Measurements from ENCODE around the gene VPS37D.
"Not testable (repeated sequence)": the region's sequence is repeated elsewhere in the genome, so short reads cannot be mapped to it uniquely, and the experiment has no call there.

Gene VPS37D, protein sequence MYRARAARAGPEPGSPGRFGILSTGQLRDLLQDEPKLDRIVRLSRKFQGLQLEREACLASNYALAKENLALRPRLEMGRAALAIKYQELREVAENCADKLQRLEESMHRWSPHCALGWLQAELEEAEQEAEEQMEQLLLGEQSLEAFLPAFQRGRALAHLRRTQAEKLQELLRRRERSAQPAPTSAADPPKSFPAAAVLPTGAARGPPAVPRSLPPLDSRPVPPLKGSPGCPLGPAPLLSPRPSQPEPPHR

DNA sequence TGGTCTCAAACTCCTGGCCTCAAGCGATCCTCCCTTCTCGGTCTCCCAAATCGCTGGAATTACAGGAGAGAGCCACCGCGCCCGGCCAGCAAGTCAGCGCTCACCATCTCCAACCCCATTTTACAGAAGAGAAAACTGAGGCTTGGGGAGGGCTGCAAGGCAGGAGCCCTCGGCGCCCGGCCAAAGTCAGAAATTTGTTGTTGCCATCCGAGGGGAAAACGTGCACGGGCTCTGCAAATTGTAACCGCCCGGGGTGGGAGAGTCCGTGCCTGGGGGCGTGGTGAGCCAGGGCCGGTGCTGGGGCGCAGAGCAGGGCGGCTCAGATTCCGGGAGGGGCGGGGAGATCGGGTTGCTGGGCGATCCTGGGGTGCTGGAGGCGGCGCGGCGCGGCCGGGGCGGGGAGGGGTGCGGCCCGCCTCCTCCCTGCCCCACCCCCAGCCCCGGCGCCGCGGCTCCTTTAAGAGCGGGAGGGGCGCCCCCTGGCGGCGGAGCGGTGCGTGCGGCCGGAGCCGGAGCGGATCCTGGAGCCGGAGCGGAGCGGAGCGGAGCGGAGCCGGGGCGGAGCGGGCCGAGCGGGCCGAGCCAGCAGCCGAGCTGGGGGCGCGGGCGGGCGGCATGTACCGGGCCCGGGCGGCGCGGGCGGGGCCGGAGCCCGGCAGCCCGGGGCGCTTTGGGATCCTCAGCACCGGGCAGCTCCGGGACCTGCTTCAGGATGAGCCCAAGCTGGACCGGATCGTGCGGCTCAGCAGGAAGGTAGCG is at the start of gene VPS37D:
VPS37D (plus strand) TSS at position 488 of the 759 bp plus-strand sequence; CDS start at position 616, 128 bp downstream.
- in situ Hi-C loops (cut with MboI; ENCODE audit: low sequenced_read_pairs), result no loop called here

- in situ Hi-C loops (cut with MboI; ENCODE audit: low sequenced_read_pairs), result no loop called here
These were observed 49.1 kb upstream of the VPS37D start for GRCh38 chr7:73618538-73618937.

DNA sequence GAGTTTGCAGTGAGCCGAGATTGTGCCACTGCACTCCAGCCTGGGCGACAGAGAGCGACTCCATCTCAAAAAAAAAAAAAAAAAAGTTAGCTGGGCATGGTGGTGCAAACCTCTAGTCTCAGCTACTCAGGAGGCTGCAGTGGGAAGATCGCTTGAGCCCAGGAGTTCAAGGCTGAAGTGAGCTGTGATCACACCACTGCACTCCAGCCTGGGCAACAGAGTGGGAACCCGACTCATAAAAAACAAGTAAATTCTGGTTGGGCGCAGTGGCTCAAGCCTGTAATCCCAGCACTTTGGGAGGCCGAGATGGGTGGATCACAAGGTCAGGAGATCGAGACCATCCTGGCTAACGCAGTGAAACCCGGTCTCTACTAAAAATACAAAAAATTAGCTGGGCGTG is 48.2 kb upstream of the VPS37D start:
- in situ Hi-C loops (cut with MboI; ENCODE audit: low sequenced_read_pairs), result not testable (repeated sequence)

GRCh38 chr7:73621168-73622063 is 46.2 kb upstream of the VPS37D start:
- in situ Hi-C loops (cut with MboI; ENCODE audit: low sequenced_read_pairs), result no loop called here

DNA sequence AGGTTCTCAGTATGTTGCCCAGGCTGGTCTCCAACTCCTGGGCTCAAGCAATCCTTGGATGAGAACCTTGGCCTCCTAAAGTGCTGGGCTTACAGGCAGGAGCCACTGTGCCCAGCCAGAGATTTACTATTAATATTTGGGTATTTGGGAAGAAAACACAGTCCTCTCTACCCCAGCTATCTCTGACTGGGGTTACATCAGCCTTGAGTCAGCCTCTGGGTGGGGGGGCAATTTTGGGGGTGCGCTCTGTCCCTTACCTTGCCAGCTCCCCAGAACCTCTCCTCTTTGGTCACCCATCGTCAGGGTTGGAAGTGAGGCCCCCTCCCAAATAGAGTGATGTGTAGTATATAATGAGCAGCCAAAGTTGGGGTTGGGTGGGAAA is 45.1 kb upstream of the VPS37D start:
- in situ Hi-C loops (cut with MboI; ENCODE audit: low sequenced_read_pairs), result no loop called here

- in situ Hi-C loops (cut with MboI; ENCODE audit: low sequenced_read_pairs), result no loop called here
These were observed 44.5 kb upstream of the VPS37D start for GRCh38 chr7:73622909-73623797.

DNA sequence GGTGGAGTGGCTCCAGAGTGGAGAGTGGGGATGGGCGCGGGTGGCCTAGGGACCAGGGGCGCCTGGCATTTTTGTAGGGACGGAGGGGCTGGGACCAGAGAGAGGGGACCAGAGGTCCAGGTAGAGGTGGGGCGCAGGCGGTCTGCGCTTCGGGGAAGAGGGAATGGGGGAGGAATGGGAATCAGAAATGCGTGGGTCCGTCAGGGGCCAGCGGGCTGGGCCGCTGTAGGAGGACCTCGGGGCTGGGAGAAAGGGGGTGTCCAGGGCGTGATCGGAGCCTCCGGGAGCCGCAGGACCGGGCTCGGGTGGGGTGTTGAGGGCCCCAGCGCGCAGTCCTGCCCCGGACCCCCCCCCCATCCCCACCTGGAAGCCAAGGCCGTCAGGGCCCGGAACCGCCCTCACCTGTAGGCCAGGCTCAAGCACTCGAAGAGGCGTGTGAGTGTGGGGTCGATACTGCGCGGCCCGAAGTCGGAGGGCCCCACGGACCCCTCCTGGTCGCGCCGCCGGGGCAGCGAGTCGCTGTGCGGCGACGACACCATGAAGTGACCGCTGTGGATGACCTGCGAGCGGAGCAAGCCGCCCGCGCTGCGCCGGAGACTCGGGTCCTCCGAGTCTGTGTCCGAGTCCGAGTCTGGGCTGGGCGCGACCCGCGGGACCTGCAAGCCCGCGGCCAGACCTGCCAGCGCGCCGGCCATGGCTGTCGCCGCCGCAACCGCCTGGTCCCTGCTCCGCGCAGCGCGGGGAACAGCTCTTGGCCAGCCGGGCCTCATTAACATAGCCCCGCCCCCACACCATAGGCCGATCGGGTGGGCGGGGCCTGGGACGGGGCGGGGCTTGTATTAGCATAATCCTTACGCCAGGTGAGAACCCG is 43.6 kb upstream of the VPS37D start, which contains the start of gene MLXIPL:
MLXIPL (minus strand) TSS at position 725 of the 871 bp plus-strand sequence; CDS start at position 695, 30 bp downstream.
- in situ Hi-C loops (cut with MboI; ENCODE audit: low sequenced_read_pairs), result no loop called here

DNA sequence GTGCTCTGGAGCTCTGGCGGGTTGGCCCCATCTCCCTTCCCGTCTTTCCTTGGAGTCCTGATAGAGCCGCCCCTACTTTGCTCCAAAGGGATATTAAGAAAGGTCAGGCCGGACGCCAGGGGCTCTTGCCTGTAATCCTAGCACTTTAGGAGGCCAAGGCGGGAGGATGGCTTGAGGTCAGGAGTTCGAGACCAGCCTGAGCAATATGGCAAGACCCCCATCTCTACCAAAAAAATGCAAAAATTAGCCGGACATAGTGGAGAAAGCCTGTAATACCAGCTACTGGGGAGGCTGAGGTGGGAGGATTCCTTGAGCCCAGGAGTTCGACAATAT is 43.0 kb upstream of the VPS37D start:
- in situ Hi-C loops (cut with MboI; ENCODE audit: low sequenced_read_pairs), result no loop called here

DNA sequence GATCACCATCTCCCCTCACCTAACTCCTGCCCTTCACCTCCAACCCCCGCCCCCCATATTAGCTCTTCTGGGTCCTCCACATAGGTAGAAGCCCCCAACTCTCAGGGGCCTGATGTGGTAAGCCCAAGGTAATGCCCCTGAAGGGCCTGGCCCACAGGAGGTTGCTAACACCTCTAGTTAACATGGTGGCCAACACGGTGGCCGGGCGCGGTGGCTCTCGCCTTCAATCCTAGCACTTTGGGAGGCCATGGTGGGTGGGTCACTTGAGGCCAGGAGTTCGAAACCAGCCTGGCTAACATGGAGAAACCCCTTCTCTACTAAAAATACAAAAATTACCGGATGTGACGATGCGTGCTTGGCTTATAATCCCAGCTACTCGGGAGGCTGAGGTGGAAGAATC is 42.4 kb upstream of the VPS37D start:
- in situ Hi-C loops (cut with MboI; ENCODE audit: low sequenced_read_pairs), result no loop called here

DNA sequence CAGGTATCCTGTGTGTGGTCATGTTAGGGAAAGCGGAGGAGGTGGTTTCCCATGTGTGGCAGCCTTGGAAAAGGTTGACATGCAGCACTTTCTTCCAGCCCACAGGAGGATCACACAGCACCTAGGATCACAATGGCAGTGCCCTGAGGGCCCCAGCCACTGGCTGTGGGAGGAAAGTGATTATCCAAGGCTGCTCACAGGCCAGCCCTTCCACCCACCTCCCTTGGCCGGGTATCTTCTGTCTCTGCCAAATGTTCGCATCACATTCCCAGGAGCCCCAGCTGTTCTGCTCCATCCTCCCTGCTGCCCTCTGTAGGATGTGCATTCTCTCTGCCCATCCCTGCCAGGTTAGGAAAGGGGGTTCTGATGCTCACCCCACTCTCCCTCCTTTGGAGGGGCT is 40.8 kb upstream of the VPS37D start:
- in situ Hi-C loops (cut with MboI; ENCODE audit: low sequenced_read_pairs), result no loop called here

GRCh38 chr7:73628504-73628903 is 39.1 kb upstream of the VPS37D start:
- in situ Hi-C loops (cut with MboI; ENCODE audit: low sequenced_read_pairs), result no loop called here

GRCh38 chr7:73631558-73631957 is 36.1 kb upstream of the VPS37D start:
- in situ Hi-C loops (cut with MboI; ENCODE audit: low sequenced_read_pairs), result no loop called here

GRCh38 chr7:73633323-73633722 is 34.3 kb upstream of the VPS37D start:
- in situ Hi-C loops (cut with MboI; ENCODE audit: low sequenced_read_pairs), result no loop called here

DNA sequence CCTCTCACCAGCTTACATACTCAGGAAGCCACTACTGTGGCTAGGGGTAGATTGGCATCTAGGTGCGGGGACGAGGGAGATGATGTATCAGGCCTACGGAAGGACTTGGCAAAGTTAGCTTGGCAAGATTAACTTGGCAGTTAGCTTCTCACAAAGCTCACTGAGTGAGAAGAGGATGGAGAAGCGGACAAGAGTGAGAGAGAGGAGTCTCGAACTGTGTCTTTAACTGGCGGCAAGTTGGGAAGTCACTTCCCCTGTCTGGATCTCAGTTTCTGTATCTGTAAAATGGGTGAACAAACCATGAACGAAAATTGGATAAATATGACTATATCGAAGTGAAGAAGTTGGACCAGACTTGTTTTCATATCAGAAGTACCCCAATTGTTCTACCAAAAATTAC is 33.8 kb upstream of the VPS37D start:
- in situ Hi-C loops (cut with MboI; ENCODE audit: low sequenced_read_pairs), result no loop called here

- in situ Hi-C loops (cut with MboI; ENCODE audit: low sequenced_read_pairs), result no loop called here
These were observed 32.0 kb upstream of the VPS37D start for GRCh38 chr7:73635428-73636200.

GRCh38 chr7:73638911-73639310 is 28.7 kb upstream of the VPS37D start:
- in situ Hi-C loops (cut with MboI; ENCODE audit: low sequenced_read_pairs), result no loop called here

- in situ Hi-C loops (cut with MboI; ENCODE audit: low sequenced_read_pairs), result no loop called here
These were observed 24.8 kb upstream of the VPS37D start for GRCh38 chr7:73642834-73643233.

GRCh38 chr7:73644688-73645286 is 22.8 kb upstream of the VPS37D start:
- in situ Hi-C loops (cut with MboI; ENCODE audit: low sequenced_read_pairs), result no loop called here

Measured in HL-60/S4 treated with phorbol 12-myristate 13-acetate at 8.2 ng/mL for 4 days and 3 days (cell line).